Brain microvascular endothelial cell (primary cell): ENCODE data around the gene CLDN18.
A peak's percentile ranks its signal among the peaks of the same experiment; 100 is the strongest.

Source experiments
- DNase-seq: peaks from one replicate; pipeline ENCODE4 v3.0.0-alpha.2; 2020
- H3K27ac ChIP-seq: fragments of 250-450 bp; sonication (Bioruptor Pico); 2 replicates; pipeline ENCODE4 v1.5.1; 2020; ENCODE audit warnings: mild to moderate bottlenecking, moderate library complexity
- H3K27me3 ChIP-seq: fragments of 250-450 bp; sonication (Bioruptor Pico); replicated peaks from 2 replicates; pipeline ENCODE4 v1.5.1; 2020; ENCODE audit warnings: mild to moderate bottlenecking
- H3K36me3 ChIP-seq: fragments of 250-450 bp; sonication (Bioruptor Pico); replicated peaks from 2 replicates; pipeline ENCODE4 v1.5.1; 2020; ENCODE audit warnings: mild to moderate bottlenecking
- H3K4me3 ChIP-seq: 2 replicates; pipeline ENCODE4 v1.5.1; 2011; ENCODE audit warnings: low read depth, mild to moderate bottlenecking, control low read depth, low read length, moderate library complexity
- CTCF ChIP-seq: IDR thresholded peaks from 2 replicates; pipeline ENCODE4 v1.5.1; 2011; ENCODE audit warnings: low read depth, mild to moderate bottlenecking, moderate library complexity, low read length, control low read depth, inconsistent platforms; ENCODE audit errors: missing control alignments
- in situ Hi-C: cut with HindIII; loops from 2 replicates; pipeline ENCODE4 v1.10.0; 2017; ENCODE audit warnings: low sequenced_read_pairs, low pct_ligation_motif_present

Gene CLDN18

GRCh38 chr3:138082992-138083386 lies 73.0 kb downstream of the CLDN18 start:
- no peaks in the 10 kb centered on the region for H3K27me3 ChIP-seq
- H3K36me3 ChIP-seq = peaks cover 20% of the 10 kb centered on the region
- in situ Hi-C loops = no loop called here
- no peak for TF ChIP-seq CTCF
- no peak overlapping the region for H3K4me3 ChIP-seq
- peak overlapping the region; percentile 94 for H3K27ac ChIP-seq
- DNase-seq = peak; percentile 49
